ENCODE measurements around the gene SRRM2. TPM values are rescaled to one million over a fixed set of nuclear protein-coding genes. Genes with fewer than 3 reads are reported as not detected.

Gene SRRM2
- total RNA-seq, 1 donor from 2014 or later = 239 TPM

Other genes starting within 250 kb of the SRRM2 start
- 137 TPM for gene ATP6V0C, start 238.7 kb upstream of the SRRM2 start, total RNA-seq
- 16.2 TPM for gene AMDHD2, start 232.3 kb upstream of the SRRM2 start, total RNA-seq
- not detected for gene CEMP1, start 221.2 kb upstream of the SRRM2 start, total RNA-seq
- gene PDPK1, start 214.6 kb upstream of the SRRM2 start, total RNA-seq = 47.1 TPM
- 10.5 TPM for gene KCTD5, start 70.1 kb upstream of the SRRM2 start, total RNA-seq
- gene PRSS27, start 32.4 kb upstream of the SRRM2 start, total RNA-seq = 0.30 TPM
- 336 TPM for gene ELOB, start 24.6 kb downstream of the SRRM2 start, total RNA-seq
- gene PRSS33, start 34.9 kb downstream of the SRRM2 start, total RNA-seq = not detected
- not detected for gene PRSS41, start 45.8 kb downstream of the SRRM2 start, total RNA-seq
- gene PRSS21, start 64.6 kb downstream of the SRRM2 start, total RNA-seq = not detected
- 0.35 TPM for gene ZG16B, start 77.7 kb downstream of the SRRM2 start, total RNA-seq
- gene PRSS22, start 105.5 kb downstream of the SRRM2 start, total RNA-seq = not detected
- gene FLYWCH2, start 130.6 kb downstream of the SRRM2 start, total RNA-seq = 31.3 TPM
- gene FLYWCH1, start 159.3 kb downstream of the SRRM2 start, total RNA-seq = 34.5 TPM
- gene KREMEN2, start 211.6 kb downstream of the SRRM2 start, total RNA-seq = not detected
- 11.4 TPM for gene PAQR4, start 216.7 kb downstream of the SRRM2 start, total RNA-seq
- 2.9 TPM for gene PKMYT1, start 227.8 kb downstream of the SRRM2 start, total RNA-seq

All from Right ventricle myocardium inferior (tissue), 1 donor.